ENCODE results near the gene SKA1. TPM values are rescaled to one million over a fixed set of nuclear protein-coding genes. Genes with fewer than 3 reads are reported as not detected.

Gene SKA1
- total and polyA plus RNA-seq, 2 of the 4 experiments (the other 2 are of a cell fraction) = 5.8 to 5.9 TPM

DNA sequence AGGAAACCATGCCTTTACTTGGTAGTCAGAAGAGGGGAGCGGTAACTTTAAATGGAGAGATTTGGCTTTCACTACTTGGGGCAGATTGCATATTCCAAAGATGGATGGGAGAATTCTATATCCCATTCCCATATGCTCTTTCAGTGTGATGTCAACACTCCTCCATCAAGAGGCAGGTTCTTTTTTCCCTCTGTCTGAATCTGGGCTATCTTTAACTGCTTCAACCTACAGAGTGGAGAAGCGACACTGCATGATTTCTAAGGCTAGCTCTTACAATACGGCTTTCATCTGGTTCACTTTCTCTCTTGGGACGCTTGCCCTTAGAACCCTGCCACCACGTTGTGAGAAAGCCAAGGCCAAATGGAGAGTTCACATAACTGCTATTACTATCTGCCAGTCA lies 34.4 kb downstream of the SKA1 start:
- no peak overlapping the region for H3K4ac ChIP-seq (ENCODE audit: low read depth, low read length)
- no peak overlapping the region for H2BK20ac ChIP-seq (ENCODE audit: low read depth, low read length)
- no peak overlapping the region for H4K8ac ChIP-seq (ENCODE audit: low read depth in 2 of 2, low read length in 2 of 2)
- no peaks in the 10 kb centered on the region for H3K4me1 ChIP-seq (ENCODE audit: control insufficient read depth, insufficient read depth, low read length)
- H4K20me1 ChIP-seq (ENCODE audit: insufficient read depth, low read length) = no peaks in the 10 kb centered on the region
- BruUV-seq (replicated peaks) = no TSS peak
- no peaks in the 10 kb centered on the region for H3K9me1 ChIP-seq (ENCODE audit: insufficient read depth, low read length)
- no peak overlapping the region for H2AK5ac ChIP-seq (ENCODE audit: low read depth, low read length)
- no peak overlapping the region for H3K9ac ChIP-seq (ENCODE audit: low read depth, low read length)
- no peak for TF ChIP-seq POLR2A (IDR thresholded peaks at IDR 0.05; ENCODE audit: low read depth, low read length)
- TF ChIP-seq, protein P1, sequence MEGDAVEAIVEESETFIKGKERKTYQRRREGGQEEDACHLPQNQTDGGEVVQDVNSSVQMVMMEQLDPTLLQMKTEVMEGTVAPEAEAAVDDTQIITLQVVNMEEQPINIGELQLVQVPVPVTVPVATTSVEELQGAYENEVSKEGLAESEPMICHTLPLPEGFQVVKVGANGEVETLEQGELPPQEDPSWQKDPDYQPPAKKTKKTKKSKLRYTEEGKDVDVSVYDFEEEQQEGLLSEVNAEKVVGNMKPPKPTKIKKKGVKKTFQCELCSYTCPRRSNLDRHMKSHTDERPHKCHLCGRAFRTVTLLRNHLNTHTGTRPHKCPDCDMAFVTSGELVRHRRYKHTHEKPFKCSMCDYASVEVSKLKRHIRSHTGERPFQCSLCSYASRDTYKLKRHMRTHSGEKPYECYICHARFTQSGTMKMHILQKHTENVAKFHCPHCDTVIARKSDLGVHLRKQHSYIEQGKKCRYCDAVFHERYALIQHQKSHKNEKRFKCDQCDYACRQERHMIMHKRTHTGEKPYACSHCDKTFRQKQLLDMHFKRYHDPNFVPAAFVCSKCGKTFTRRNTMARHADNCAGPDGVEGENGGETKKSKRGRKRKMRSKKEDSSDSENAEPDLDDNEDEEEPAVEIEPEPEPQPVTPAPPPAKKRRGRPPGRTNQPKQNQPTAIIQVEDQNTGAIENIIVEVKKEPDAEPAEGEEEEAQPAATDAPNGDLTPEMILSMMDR (conservative IDR thresholded peaks at IDR 0.05; ENCODE audit: low read depth, low read length) = no peak
- TF ChIP-seq ELK1 (IDR thresholded peaks at IDR 0.05; ENCODE audit: borderline replicate concordance, low read depth, low read length) = no peak
- no peak for TF ChIP-seq RAD21 (IDR thresholded peaks at IDR 0.05; ENCODE audit: low read length)
- no peak for TF ChIP-seq NFE2L2 (IDR thresholded peaks at IDR 0.05; ENCODE audit: low read depth, low read length)
- no peak for TF ChIP-seq CHD1 (IDR thresholded peaks at IDR 0.05; ENCODE audit: low read depth, low read length)
- no peak for TF ChIP-seq RFX5 (IDR thresholded peaks at IDR 0.05; ENCODE audit: low read depth, low read length)
- TF ChIP-seq BHLHE40 (IDR thresholded peaks at IDR 0.05; ENCODE audit: low read depth, low read length) = no peak
- no peak for TF ChIP-seq MAZ (IDR thresholded peaks at IDR 0.05; ENCODE audit: borderline replicate concordance, low read depth, low read length)
- TF ChIP-seq FOS (IDR thresholded peaks at IDR 0.05; ENCODE audit: low read depth, low read length) = no peak
- no peak for TF ChIP-seq CEBPB (IDR thresholded peaks at IDR 0.05; ENCODE audit: low read depth, low read length)
- no peak for TF ChIP-seq MAFK (IDR thresholded peaks at IDR 0.05; ENCODE audit: low read depth, low read length)
- TF ChIP-seq MXI1 (IDR thresholded peaks at IDR 0.05; ENCODE audit: borderline replicate concordance, low read depth, low read length) = no peak
- TF ChIP-seq, protein P2, sequence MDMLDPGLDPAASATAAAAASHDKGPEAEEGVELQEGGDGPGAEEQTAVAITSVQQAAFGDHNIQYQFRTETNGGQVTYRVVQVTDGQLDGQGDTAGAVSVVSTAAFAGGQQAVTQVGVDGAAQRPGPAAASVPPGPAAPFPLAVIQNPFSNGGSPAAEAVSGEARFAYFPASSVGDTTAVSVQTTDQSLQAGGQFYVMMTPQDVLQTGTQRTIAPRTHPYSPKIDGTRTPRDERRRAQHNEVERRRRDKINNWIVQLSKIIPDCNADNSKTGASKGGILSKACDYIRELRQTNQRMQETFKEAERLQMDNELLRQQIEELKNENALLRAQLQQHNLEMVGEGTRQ (IDR thresholded peaks at IDR 0.05; ENCODE audit: low read depth, low read length) = no peak
- TF ChIP-seq SMC3 (IDR thresholded peaks at IDR 0.05; ENCODE audit: low read depth, low read length) = no peak
- no peak for TF ChIP-seq RCOR1 (IDR thresholded peaks at IDR 0.05; ENCODE audit: insufficient replicate concordance, low read length)
- no peak overlapping the region for H4K91ac ChIP-seq (ENCODE audit: insufficient read depth, low read depth, low read length)
- H2BK5ac ChIP-seq (ENCODE audit: low read depth, low read length, poor library complexity, severe bottlenecking) = no peak overlapping the region
- dilution Hi-C loops (cut with HindIII; ENCODE audit: low sequenced_read_pairs, unreplicated experiment) (no loop called here), in situ Hi-C loops (cut with MboI; ENCODE audit: low sequenced_read_pairs) (no loop called here), intact Hi-C loops (cut with micrococcal nuclease) (no loop called here)
- H3K27ac ChIP-seq (ENCODE audit: insufficient read depth, low read length) = no peak overlapping the region
- no peak for ATAC-seq (ENCODE audit: low read depth)
- no peak overlapping the region for H2BK15ac ChIP-seq (ENCODE audit: low read depth, low read length)
- H3K18ac ChIP-seq (ENCODE audit: low read depth, low read length) = no peak overlapping the region
- no peak overlapping the region for H3K56ac ChIP-seq (ENCODE audit: extremely low read depth, insufficient read depth, low read length)
- no peak for DNase-seq
- H2AK9ac ChIP-seq (replicated peaks; ENCODE audit: low read depth, low read length, poor library complexity) = no peak overlapping the region
- CTCF ChIA-PET = interaction anchor here (1.0 to 1.4 kb wide), 2 partner anchors 20 to 141 kb away, joined by 3 read pairs; no protein-coding TSS in a partner anchor
- no peak overlapping the region for H4K5ac ChIP-seq (ENCODE audit: low read depth, low read length)
- POLR2A ChIA-PET (ENCODE audit: unreplicated experiment) = no interaction called here
- H3K4me3 ChIP-seq (ENCODE audit: insufficient read depth, low read depth, low read length) = no peak overlapping the region
- no peaks in the 10 kb centered on the region for H3K36me3 ChIP-seq (ENCODE audit: control insufficient read depth, insufficient read depth, low read length)
- no peak overlapping the region for H2BK120ac ChIP-seq (ENCODE audit: low read depth, low read length)
- no peak overlapping the region for H3K23ac ChIP-seq (ENCODE audit: low read depth, low read length)
- no peak overlapping the region for H3K14ac ChIP-seq (replicated peaks; ENCODE audit: low read depth, low read length)
- H3K9me3 ChIP-seq (ENCODE audit: control insufficient read depth, insufficient read depth, low read length) = no peaks in the 10 kb centered on the region
- WGBS, 2 experiments (ENCODE audit: extremely low coverage in 2 of 2, insufficient read length in 1 of 2) = 49% methylated on average over 4 of the region's 5 CpGs; no CpG with 5 or more reads in 1 of the 2 experiments
- no peak overlapping the region for H2AFZ ChIP-seq (replicated peaks; ENCODE audit: low read length, poor library complexity)
- H3K4me2 ChIP-seq (ENCODE audit: low read depth, low read length) = no peak overlapping the region
- no peaks in the 10 kb centered on the region for H3K79me1 ChIP-seq (ENCODE audit: low read depth in 1 of 2, low read length in 2 of 2)
- peaks cover 12% of the 10 kb centered on the region; the same call in 1 of the 2 replicates for H3K27me3 ChIP-seq (ENCODE audit: control insufficient read depth, insufficient read depth, low read length)

Data from IMR-90 (cell line).